Measurements from ENCODE around the gene POR. TPM values are rescaled to one million over a fixed set of nuclear protein-coding genes. Genes with fewer than 3 reads are reported as not detected.
A peak's percentile ranks its signal among the peaks of the same experiment; 100 is the strongest.

The POR gene
- total and polyA plus RNA-seq, 2 of the 13 experiments (the other 11 are each of a cell fraction or from before 2014, with no cell fraction given): 145 to 266 TPM

GRCh38 chr7:75914655-75915415 lies at the start of gene POR (continued):
- TF ChIP-seq ZBTB4 (CRISPR knock-in tag; IDR thresholded peaks at IDR 0.05; ENCODE audit: borderline replicate concordance): peak; percentile 89
- peak; percentile 90 for TF ChIP-seq ZFX (CRISPR knock-in tag; IDR thresholded peaks at IDR 0.05; ENCODE audit: low read depth)
- no peak for TF ChIP-seq TSC22D2 (CRISPR knock-in tag; IDR thresholded peaks at IDR 0.05; ENCODE audit: borderline replicate concordance)
- TF ChIP-seq CBX2 (IDR thresholded peaks at IDR 0.05; ENCODE audit: low read depth, low read length): no peak
- TF ChIP-seq CBX2 (CRISPR knock-in tag; IDR thresholded peaks at IDR 0.05; ENCODE audit: low read depth): 0 out of 2 replicates have a peak, but pooled peaks have one; percentile 34
- TF ChIP-seq AGO1 (IDR thresholded peaks at IDR 0.05; ENCODE audit: low read depth, low read length, poor library complexity, severe bottlenecking): peak; percentile 49
- peak; percentile 97 for TF ChIP-seq ZNF772 (CRISPR knock-in tag; IDR thresholded peaks at IDR 0.05)
- peak; percentile 74; the same call in 1 of the 2 replicates for TF ChIP-seq ZNF446 (CRISPR knock-in tag; IDR thresholded peaks at IDR 0.05)
- peak; percentile 89; the same call in 1 of the 2 replicates for TF ChIP-seq ELF4 (CRISPR knock-in tag; IDR thresholded peaks at IDR 0.05; ENCODE audit: borderline replicate concordance)
- no peak; the same call in 1 of the 2 replicates for TF ChIP-seq THAP8 (CRISPR knock-in tag; IDR thresholded peaks at IDR 0.05; ENCODE audit: borderline replicate concordance)
- no peak; the same call in 1 of the 2 replicates for TF ChIP-seq MTERF4 (CRISPR knock-in tag; IDR thresholded peaks at IDR 0.05)
- no peak for TF ChIP-seq HMGA1 (CRISPR knock-in tag; conservative IDR thresholded peaks at IDR 0.05)
- no peak; the same call in 1 of the 2 replicates for TF ChIP-seq TEF (CRISPR knock-in tag; IDR thresholded peaks at IDR 0.05)
- no peak; the same call in 1 of the 2 replicates for TF ChIP-seq ZNF674 (CRISPR knock-in tag; IDR thresholded peaks at IDR 0.05; ENCODE audit: low read depth)
- peak; percentile 89 for TF ChIP-seq ZNF878 (CRISPR knock-in tag; IDR thresholded peaks at IDR 0.05)
- peak; percentile 72 for TF ChIP-seq ATF7 (IDR thresholded peaks at IDR 0.05)
- TF ChIP-seq ATF7 (CRISPR knock-in tag; IDR thresholded peaks at IDR 0.05): no peak
- no peak for TF ChIP-seq PCBP2 (optimal IDR thresholded peaks at IDR 0.05; ENCODE audit: low read depth, low read length, poor library complexity, severe bottlenecking)
- TF ChIP-seq ZNF816 (CRISPR knock-in tag; IDR thresholded peaks at IDR 0.05; ENCODE audit: borderline replicate concordance): peak; percentile 87; the same call in 1 of the 2 replicates
- TF ChIP-seq NFIB (CRISPR knock-in tag; IDR thresholded peaks at IDR 0.05; ENCODE audit: borderline replicate concordance): no peak
